ENCODE data around the gene KCNQ1OT1. TPM values are rescaled to one million over a fixed set of nuclear protein-coding genes. Genes with fewer than 3 reads are reported as not detected.

Gene KCNQ1OT1
- total RNA-seq, 1 donor from 2014 or later: 2.3 TPM

GRCh38 chr11:2599561-2600189 lies 100.1 kb downstream of the KCNQ1OT1 start:
- Histone ChIP-seq H3K9ac (no peak overlapping the region), H3K4me2 (no peak overlapping the region), H2AFZ (replicated peaks) (no peak overlapping the region), H4K20me1 (ENCODE audit: low read depth) (no peaks in the 10 kb centered on the region), H3K27ac (no peak overlapping the region), H3K79me2 (ENCODE audit: low read depth) (no peaks in the 10 kb centered on the region), H3K4me3 (no peak overlapping the region), H3K4me1 (no peaks in the 10 kb centered on the region), H3K27me3 (peaks cover 99% of the 10 kb centered on the region), H3F3A (ENCODE audit: low read depth) (no peaks in the 10 kb centered on the region), H3K36me3 (no peaks in the 10 kb centered on the region), H3K9me3 (ENCODE audit: low read depth) (peaks cover 6% of the 10 kb centered on the region)
- no peak for TF ChIP-seq EZH2 (IDR thresholded peaks at IDR 0.05)
- TF ChIP-seq EZH2phosphoT487 (IDR thresholded peaks at IDR 0.05): no peak
- no peak for TF ChIP-seq CTCF (IDR thresholded peaks at IDR 0.05)
- Mint-ChIP-seq H3K36me3 (no peaks in the 10 kb centered on the region), H3K4me1 (peaks cover 3% of the 10 kb centered on the region), H3K9me3 (peaks cover 46% of the 10 kb centered on the region), H3K27me3 (ENCODE audit: insufficient read depth, low read depth) (peaks cover 7% of the 10 kb centered on the region), H3K27ac (no peak overlapping the region), H3K4me3 (no peak overlapping the region)
- DNase-seq (ENCODE audit: low spot score): no peak

GRCh38 chr11:2595204-2595603 lies 104.6 kb downstream of the KCNQ1OT1 start:
- TF ChIP-seq EZH2 (IDR thresholded peaks at IDR 0.05) (no peak), EZH2phosphoT487 (IDR thresholded peaks at IDR 0.05) (no peak), CTCF (IDR thresholded peaks at IDR 0.05) (no peak)
- Mint-ChIP-seq H3K4me1 (peaks cover 3% of the 10 kb centered on the region), H3K4me3 (no peak overlapping the region), H3K27me3 (ENCODE audit: insufficient read depth, low read depth) (peaks cover 3% of the 10 kb centered on the region), H3K9me3 (peaks cover 43% of the 10 kb centered on the region), H3K36me3 (peaks cover 3% of the 10 kb centered on the region), H3K27ac (no peak overlapping the region)
- H3F3A ChIP-seq (ENCODE audit: low read depth): no peaks in the 10 kb centered on the region
- no peak for DNase-seq (ENCODE audit: low spot score)
- H4K20me1 ChIP-seq (ENCODE audit: low read depth): no peaks in the 10 kb centered on the region
- peaks cover 6% of the 10 kb centered on the region for H3K9me3 ChIP-seq (ENCODE audit: low read depth)
- no peak overlapping the region for H3K9ac ChIP-seq
- H3K4me2 ChIP-seq: no peak overlapping the region
- no peaks in the 10 kb centered on the region for H3K4me1 ChIP-seq
- no peaks in the 10 kb centered on the region for H3K79me2 ChIP-seq (ENCODE audit: low read depth)
- no peak overlapping the region for H3K27ac ChIP-seq
- no peak overlapping the region for H3K4me3 ChIP-seq
- H3K27me3 ChIP-seq: peaks cover 99% of the 10 kb centered on the region
- no peaks in the 10 kb centered on the region for H3K36me3 ChIP-seq
- H2AFZ ChIP-seq (replicated peaks): no peak overlapping the region

GRCh38 chr11:2594267-2594666 lies 105.5 kb downstream of the KCNQ1OT1 start:
- Histone ChIP-seq H3K4me3 (no peak overlapping the region), H3K79me2 (ENCODE audit: low read depth) (no peaks in the 10 kb centered on the region), H3K9ac (no peak overlapping the region), H3K36me3 (no peaks in the 10 kb centered on the region), H3K27me3 (peaks cover 99% of the 10 kb centered on the region), H3K27ac (no peak overlapping the region), H3K4me2 (no peak overlapping the region), H3K9me3 (ENCODE audit: low read depth) (peaks cover 6% of the 10 kb centered on the region), H2AFZ (replicated peaks) (no peak overlapping the region), H3K4me1 (no peaks in the 10 kb centered on the region), H4K20me1 (ENCODE audit: low read depth) (no peaks in the 10 kb centered on the region), H3F3A (ENCODE audit: low read depth) (no peaks in the 10 kb centered on the region)
- H3K9me3 Mint-ChIP-seq: peaks cover 36% of the 10 kb centered on the region
- H3K4me3 Mint-ChIP-seq: no peak overlapping the region
- H3K27me3 Mint-ChIP-seq (ENCODE audit: insufficient read depth, low read depth): peaks cover 3% of the 10 kb centered on the region
- no peak for TF ChIP-seq EZH2 (IDR thresholded peaks at IDR 0.05)
- TF ChIP-seq EZH2phosphoT487 (IDR thresholded peaks at IDR 0.05): no peak
- TF ChIP-seq CTCF (IDR thresholded peaks at IDR 0.05): no peak
- no peak for DNase-seq (ENCODE audit: low spot score)
- H3K36me3 Mint-ChIP-seq: peaks cover 3% of the 10 kb centered on the region
- H3K4me1 Mint-ChIP-seq: no peaks in the 10 kb centered on the region
- no peak overlapping the region for H3K27ac Mint-ChIP-seq
